Endothelial cell of umbilical vein (primary cell): ENCODE results near the gene MCTP1.

Experiments used
- CTCF ChIP-seq, 2 donors: IDR thresholded peaks; 1 replicate in 1 of 2; 2 replicates in 1 of 2; pipeline ENCODE4 v1.5.1; 2011; ENCODE audit warnings: low read length in 2 of 2, mild to moderate bottlenecking in 2 of 2, moderate library complexity in 2 of 2, control low read depth in 1 of 2, inconsistent platforms in 1 of 2, low read depth in 1 of 2; ENCODE audit not compliant: insufficient read depth in 1 of 2; ENCODE audit errors: extremely low read depth in 1 of 2
- JUN ChIP-seq: IDR thresholded peaks from 2 replicates; pipeline ENCODE4 v1.6.1; 2011; ENCODE audit warnings: borderline replicate concordance, low read depth; ENCODE audit not compliant: insufficient read length, insufficient read depth

GRCh38 chr5:94832685-94833084 is 452.2 kb downstream of the MCTP1 start:
- no peak for TF ChIP-seq JUN
- TF ChIP-seq CTCF (IDR thresholded peaks at IDR 0.05; ENCODE audit: extremely low read depth in 1 of 2, insufficient read depth in 1 of 2, low read depth in 1 of 2, low read length in 2 of 2) = no peak
